ENCODE measurements around the gene NTN4.
"Not testable (repeated sequence)": the region's sequence is repeated elsewhere in the genome, so short reads cannot be mapped to it uniquely, and the experiment has no call there.

The NTN4 gene

GRCh38 chr12:95759718-95760117 is 30.8 kb downstream of the NTN4 start:
- in situ Hi-C loops (cut with HindIII; ENCODE audit: low sequenced_read_pairs), result no loop called here

DNA sequence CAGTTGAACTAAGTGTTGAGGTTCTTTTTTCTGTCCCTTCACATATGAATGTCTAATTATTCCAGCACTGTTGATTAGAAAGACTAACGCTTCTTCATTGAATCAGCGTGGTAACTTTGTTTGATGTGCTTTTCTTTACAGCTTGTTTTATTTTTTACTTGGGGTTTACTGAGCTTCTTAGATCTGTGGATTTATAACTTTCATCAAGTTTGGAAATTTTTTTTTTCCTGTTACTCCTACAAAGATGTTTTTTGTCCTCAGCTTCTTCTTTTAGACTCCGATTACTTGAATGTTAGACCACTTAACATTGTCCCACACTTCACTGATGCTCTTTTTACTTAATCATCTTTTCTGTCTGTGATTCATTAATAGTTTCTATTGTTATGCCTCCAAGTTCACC is 31.5 kb downstream of the NTN4 start:
- in situ Hi-C loops (cut with HindIII; ENCODE audit: low sequenced_read_pairs), result no loop called here

GRCh38 chr12:95756362-95756761 is 34.2 kb downstream of the NTN4 start:
- in situ Hi-C loops (cut with HindIII; ENCODE audit: low sequenced_read_pairs), result no loop called here

DNA sequence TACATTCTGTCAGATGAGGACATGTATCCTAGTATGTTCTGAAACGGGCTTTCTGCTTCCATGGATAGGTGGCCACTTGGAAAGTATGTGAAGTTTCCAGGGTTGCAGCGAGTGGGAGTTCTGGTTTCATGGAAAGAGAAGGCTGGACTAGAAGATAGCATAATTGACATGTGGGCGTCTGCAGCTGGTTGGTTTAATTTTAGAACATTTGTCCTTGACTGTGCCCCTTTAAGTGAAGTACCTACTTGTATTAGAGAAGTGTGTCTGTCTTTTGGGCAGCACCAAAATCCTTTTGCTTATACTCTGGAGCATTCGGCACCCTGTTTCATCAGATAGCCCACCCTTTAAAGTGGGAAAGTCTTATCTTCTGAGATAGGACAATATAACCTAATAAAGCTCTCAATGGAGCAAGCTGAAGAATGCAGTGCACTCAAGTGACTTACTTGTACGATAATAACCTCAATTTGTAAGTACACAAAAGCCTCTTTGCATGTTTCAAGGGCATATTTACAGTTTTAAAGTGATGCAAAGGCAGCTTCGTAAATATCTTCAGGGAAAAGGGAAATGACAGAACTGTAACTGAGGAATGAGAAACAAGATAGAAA is 35.2 kb downstream of the NTN4 start:
- in situ Hi-C loops (cut with HindIII; ENCODE audit: low sequenced_read_pairs), result no loop called here

DNA sequence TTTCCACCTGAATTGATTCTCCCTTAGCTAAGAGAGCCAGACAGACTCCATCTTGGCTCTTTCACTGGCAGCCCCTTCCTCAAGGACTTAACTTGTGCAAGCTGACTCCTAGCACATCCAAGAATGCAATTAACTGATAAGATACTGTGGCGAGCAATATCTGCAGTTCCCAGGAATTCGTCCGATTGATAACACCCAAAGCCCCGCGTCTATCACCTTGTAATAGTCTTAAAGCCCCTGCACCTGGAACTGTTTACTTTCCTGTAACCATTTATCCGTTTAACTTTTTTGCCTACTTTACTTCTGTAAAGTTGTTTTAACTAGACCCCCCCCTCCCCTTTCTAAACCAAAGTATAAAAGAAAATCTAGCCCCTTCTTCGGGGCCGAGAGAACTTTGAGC is 44.5 kb downstream of the NTN4 start:
- in situ Hi-C loops (cut with HindIII; ENCODE audit: low sequenced_read_pairs), result not testable (repeated sequence)

DNA sequence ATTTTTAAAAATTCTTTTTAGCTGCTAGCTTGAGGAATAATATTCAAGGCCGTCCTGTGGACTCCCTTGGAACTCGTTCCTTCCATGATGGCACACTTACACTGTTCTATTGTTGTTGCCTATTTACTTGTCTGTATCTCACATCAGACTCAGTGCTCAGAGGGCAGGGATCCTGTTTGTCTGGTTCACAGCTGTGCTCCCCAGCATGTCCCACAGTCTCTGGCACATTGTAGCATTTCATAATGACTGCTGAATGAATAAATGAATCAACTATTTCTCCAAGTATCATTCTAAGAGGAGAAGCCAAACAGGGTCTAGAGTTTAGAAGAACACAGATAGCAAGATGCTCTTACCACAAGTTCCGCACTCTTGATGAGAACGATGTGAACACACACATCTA is 48.0 kb downstream of the NTN4 start:
- in situ Hi-C loops (cut with HindIII; ENCODE audit: low sequenced_read_pairs), result no loop called here

DNA sequence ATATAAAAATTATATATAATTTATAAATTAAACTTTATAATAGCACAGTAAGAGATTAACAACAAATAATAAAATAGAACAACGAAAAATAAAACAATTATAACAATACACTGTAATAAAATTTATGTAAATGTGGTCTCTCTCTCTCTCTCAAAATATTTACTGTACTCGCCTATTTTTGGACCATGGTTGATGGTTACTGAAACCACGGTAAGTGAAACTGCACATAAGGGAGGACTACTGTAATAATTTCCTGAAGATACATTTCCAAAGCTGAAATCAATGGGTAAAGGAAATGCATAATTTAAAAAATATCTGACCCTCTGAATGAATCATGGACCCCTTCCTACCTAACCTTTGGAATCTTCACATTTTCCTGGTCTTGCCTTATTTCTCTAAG is 48.9 kb downstream of the NTN4 start:
- in situ Hi-C loops (cut with HindIII; ENCODE audit: low sequenced_read_pairs), result no loop called here

GRCh38 chr12:95740751-95741150 is 49.8 kb downstream of the NTN4 start:
- in situ Hi-C loops (cut with HindIII; ENCODE audit: low sequenced_read_pairs), result no loop called here

DNA sequence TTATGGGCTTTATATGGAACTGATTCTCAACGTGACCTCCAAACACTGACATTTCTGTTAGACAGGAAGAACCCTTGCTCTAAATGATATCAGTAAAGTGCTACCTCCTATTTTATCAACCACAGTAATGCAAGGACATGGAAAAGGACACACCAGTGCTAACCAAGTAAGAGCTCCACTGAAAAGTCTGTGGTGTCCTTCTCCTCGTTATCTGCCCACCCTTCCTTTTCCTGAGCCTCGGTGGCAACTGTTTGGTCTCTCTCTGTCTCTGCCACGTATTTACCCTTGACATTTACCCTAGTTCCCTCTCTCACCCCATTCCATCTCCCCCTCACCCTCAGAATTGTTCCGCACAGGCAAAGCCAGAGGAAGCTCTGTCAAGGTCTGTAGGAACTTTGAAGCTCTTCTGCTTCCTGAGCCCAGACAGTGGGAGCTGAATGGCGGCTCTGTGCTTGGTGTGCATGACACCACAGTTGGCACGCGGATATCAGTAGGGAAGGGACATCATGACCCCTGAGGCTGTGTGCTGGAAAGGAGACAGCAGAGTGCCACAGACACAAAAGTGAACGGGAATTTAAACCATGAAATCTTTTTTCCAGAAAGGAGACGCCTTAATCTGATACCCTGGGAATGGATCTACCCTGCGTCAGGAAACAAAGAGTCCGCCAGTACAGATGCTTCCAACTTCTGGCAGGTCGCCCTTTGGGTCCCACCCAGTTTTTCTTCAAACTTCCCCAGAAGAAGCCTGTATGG is 50.8 kb downstream of the NTN4 start:
- in situ Hi-C loops (cut with HindIII; ENCODE audit: low sequenced_read_pairs), result no loop called here

DNA sequence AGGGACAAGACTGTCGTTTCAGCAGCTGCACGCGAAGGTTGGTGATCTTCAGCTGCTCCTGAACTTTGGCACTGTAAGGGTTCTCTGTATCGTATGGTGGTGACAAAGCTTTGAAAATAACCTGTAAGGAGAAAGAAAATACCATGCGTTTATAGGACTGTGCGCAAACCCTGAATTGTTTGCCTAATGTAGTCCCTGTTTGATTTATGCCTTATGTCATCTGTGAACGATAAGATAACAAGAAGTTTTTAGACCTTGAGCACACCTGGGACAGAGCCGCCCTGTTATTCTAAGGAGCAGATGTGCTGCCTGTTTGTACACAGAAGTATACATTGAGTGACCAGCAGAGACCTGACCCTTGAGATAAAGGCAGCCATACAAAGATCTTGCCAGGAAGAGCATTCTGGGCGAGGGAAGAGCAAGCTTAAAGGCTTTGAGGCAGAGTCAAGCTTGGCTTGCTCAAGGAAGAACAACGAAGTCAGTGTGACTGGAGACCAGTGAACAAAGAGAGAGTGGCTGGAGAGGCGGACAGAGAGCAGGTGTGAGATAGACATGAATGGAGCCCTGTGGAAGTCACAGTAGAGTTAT is 52.4 kb downstream of the NTN4 start:
- in situ Hi-C loops (cut with HindIII; ENCODE audit: low sequenced_read_pairs), result no loop called here

- in situ Hi-C loops (cut with HindIII; ENCODE audit: low sequenced_read_pairs), result no loop called here
Measured at GRCh38 chr12:95736631-95737030, 53.9 kb downstream of the NTN4 start.

DNA sequence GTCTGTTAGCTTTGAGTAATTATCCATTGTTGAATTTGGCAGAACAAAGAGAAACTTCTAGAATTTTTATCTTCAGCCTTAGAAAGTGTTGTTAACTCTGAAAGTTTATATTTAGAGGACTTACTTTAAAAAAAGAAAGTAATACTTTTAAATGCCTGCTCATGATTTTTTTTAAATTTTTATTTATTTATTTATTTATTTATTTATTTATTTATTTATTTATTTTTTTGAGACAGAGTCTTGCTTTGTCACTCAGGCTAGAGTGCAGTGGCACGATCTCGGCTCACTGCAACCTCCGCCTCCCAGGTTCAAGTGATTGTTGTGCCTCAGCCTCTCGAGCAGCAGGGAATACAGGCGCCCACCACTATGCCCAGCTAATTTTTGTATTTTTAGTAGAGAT is 54.8 kb downstream of the NTN4 start:
- in situ Hi-C loops (cut with HindIII; ENCODE audit: low sequenced_read_pairs), result not testable (repeated sequence)

GRCh38 chr12:95733141-95733825 is 57.3 kb downstream of the NTN4 start:
- in situ Hi-C loops (cut with HindIII; ENCODE audit: low sequenced_read_pairs), result no loop called here

DNA sequence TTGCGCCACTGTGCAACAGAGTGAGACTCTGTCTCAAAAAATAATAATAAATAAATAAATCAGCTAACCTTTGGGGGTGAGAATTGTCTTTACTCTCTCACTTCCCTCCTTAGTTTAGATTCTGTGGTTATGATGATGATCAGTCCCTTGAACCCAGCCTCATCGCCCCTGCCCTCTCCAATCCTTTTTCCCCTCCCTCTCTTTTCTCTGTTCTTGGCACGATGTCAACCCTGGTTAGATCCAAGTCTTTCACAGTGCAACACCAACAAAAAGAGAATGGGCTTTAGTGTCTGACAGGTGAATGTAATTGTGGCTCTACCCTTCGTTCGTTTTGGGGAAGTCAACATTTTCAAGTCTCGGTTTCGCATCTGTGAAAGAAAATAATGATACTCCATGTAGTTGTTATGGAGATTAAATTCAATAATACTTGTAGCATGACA is 59.0 kb downstream of the NTN4 start:
- in situ Hi-C loops (cut with HindIII; ENCODE audit: low sequenced_read_pairs), result no loop called here

- in situ Hi-C loops (cut with HindIII; ENCODE audit: low sequenced_read_pairs), result no loop called here
Measured at GRCh38 chr12:95730457-95730856, 60.1 kb downstream of the NTN4 start.

DNA sequence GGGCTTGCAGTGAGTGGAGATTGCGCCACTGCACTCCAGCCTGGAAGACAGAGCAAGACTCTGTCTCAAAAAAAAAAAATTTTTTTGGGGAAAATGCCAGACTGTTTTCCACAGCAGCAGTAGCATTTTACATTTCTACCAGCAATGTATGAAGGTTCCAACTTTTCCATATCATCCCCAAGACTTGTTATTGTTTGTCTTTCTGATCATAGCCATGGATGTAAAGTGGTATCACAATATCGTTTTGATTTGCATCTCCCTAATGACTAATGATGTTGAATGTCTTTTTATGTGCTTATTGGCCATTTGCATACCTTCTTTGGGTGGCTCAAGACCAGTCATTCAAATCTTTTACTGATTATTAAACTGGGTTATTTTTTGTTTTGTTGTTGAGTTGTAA is 63.7 kb downstream of the NTN4 start:
- in situ Hi-C loops (cut with HindIII; ENCODE audit: low sequenced_read_pairs), result no loop called here

DNA sequence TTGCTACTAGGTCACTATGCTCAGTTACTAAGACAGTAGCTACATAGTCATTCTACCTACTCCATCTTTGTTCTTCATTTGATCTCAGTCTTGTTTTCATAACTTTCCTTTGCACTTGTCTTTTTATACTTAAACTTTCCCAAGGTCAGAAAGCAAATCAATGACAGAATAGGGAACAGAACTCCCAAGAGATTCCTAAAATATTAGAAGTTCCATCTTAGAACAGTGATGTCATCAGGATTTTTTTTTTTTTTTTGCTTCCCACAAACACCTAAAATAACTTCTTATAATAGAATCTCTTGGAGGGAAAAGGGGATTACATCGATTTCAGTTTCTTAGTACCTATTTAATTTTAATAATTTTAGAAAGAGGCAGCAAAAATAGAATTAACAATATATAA is 65.8 kb downstream of the NTN4 start:
- in situ Hi-C loops (cut with HindIII; ENCODE audit: low sequenced_read_pairs), result no loop called here

GRCh38 chr12:95723693-95724384 is 66.7 kb downstream of the NTN4 start:
- in situ Hi-C loops (cut with HindIII; ENCODE audit: low sequenced_read_pairs), result no loop called here

- in situ Hi-C loops (cut with HindIII; ENCODE audit: low sequenced_read_pairs), result no loop called here
Measured at GRCh38 chr12:95721320-95721719, 69.2 kb downstream of the NTN4 start.

- in situ Hi-C loops (cut with HindIII; ENCODE audit: low sequenced_read_pairs), result no loop called here
Measured at GRCh38 chr12:95720146-95720545, 70.4 kb downstream of the NTN4 start.

GRCh38 chr12:95718772-95719171 is 71.8 kb downstream of the NTN4 start:
- in situ Hi-C loops (cut with HindIII; ENCODE audit: low sequenced_read_pairs), result loop anchor here (10.0 kb wide), 1 partner anchor 76 kb away; the partner anchor contains the start of gene NTN4
